Right atrium auricular region (tissue), 2 donors: Measurements from ENCODE around the gene CD55. TPM values are rescaled to one million over a fixed set of nuclear protein-coding genes. Genes with fewer than 3 reads are reported as not detected.

Experiments used
- DNase-seq: peaks from one replicate; pipeline ENCODE4 v3.0.0-alpha.2; 2019; ENCODE audit warnings: low spot score
- H3K27ac ChIP-seq, 2 donors: fragments of 200-600 bp; sonication (generic); 1 replicate in 1 of 2; 2 replicates in 1 of 2; pipeline ENCODE4 v1.5.1; 2016 to 2019
- H3K27me3 ChIP-seq, 2 donors: fragments of 200-600 bp; sonication (generic); one replicate each; pipeline versions ENCODE4 v1.5.1 to v1.6.0; 2017 to 2019
- H3K36me3 ChIP-seq: fragments of 200-600 bp; sonication (generic); one replicate; pipeline ENCODE4 v1.5.1; 2016
- H3K4me1 ChIP-seq, 2 donors: fragments of 200-600 bp; sonication (generic); one replicate each; pipeline versions ENCODE4 v1.5.1 to v1.6.0; 2017 to 2019
- H3K4me3 ChIP-seq, 2 donors: fragments of 200-600 bp; sonication (generic); 1 replicate in 1 of 2; 2 replicates in 1 of 2; pipeline ENCODE4 v1.5.1; 2017 to 2019; ENCODE audit warnings: mild to moderate bottlenecking in 1 of 2, moderate library complexity in 1 of 2
- H3K9me3 ChIP-seq, 2 donors: fragments of 200-600 bp; sonication (generic); one replicate each; pipeline ENCODE4 v1.5.1; 2019
- total RNA-seq, 2 donors: library from RNA; depleted of rRNA; stranded (reverse); fragments of >200 nt; gene quantifications; one replicate each; pipeline ENCODE4 v1.1.0, GENCODE V29; 2016
- TF ChIP-seq, protein P1 (sequence below), 2 donors: fragments of 200-600 bp; sonication (generic); IDR thresholded peaks; one replicate each; pipeline ENCODE4 v1.5.1; 2019; ENCODE audit warnings: antibody characterized with exemption in 2 of 2

The CD55 gene
- total RNA-seq, 2 donors from 2014 or later: 109 to 117 TPM

DNA sequence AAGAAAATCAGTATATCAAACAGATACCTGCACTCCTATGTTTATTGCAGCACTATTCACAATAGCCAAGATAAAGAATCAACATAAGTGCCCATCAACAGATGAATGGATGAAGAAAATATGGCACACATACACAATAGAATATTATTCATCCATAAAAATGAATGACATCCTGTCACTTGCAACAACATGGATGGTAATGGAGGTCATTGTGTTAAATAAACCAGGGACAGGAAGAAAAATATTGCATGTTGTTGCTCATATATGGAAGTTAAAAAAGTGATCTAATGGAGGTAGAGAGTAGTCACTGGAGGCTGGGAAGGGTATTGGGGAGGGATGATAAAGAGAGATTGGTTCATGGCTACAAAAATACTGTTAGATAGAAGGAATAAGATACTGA lies 67.2 kb downstream of the CD55 start:
- TF ChIP-seq, protein P1, sequence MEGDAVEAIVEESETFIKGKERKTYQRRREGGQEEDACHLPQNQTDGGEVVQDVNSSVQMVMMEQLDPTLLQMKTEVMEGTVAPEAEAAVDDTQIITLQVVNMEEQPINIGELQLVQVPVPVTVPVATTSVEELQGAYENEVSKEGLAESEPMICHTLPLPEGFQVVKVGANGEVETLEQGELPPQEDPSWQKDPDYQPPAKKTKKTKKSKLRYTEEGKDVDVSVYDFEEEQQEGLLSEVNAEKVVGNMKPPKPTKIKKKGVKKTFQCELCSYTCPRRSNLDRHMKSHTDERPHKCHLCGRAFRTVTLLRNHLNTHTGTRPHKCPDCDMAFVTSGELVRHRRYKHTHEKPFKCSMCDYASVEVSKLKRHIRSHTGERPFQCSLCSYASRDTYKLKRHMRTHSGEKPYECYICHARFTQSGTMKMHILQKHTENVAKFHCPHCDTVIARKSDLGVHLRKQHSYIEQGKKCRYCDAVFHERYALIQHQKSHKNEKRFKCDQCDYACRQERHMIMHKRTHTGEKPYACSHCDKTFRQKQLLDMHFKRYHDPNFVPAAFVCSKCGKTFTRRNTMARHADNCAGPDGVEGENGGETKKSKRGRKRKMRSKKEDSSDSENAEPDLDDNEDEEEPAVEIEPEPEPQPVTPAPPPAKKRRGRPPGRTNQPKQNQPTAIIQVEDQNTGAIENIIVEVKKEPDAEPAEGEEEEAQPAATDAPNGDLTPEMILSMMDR (IDR thresholded peaks at IDR 0.05): no peak
- H3K36me3 ChIP-seq: no peaks in the 10 kb centered on the region

DNA sequence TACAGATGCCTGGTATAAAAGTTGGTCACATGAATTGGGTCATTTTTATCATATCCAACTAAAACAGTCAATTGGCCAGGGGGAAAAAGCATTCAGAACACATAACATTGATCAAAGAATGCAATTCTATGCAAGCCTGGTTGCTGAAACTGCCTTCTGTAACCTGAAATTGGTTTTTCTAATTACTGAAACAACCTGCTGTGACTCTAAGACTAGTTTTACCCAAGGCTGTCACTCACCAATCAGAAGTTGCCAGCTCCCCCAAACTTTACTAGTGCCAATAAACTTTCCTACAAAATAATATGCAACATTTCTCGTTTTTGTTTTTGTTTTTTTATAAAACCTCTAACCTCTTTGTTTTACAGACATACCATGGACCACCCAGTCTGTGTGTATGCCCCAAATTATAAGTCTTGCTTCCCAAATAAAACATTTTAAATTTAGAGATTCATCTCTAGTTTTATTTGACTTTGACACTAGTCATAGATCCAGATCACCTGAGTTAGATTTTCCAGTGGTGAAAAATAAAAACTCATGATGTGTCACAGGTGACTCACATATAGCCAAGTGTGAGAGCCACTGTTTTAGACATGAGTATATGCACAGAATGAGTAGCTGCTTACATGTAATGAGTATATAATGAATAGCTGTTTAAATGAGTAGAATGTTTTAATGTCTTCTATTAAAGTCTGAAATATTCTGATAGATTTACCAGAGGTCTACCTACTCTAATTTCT lies 68.4 kb downstream of the CD55 start:
- peaks cover 0 to 8% of the 10 kb centered on the region in 2 donors for H3K9me3 ChIP-seq
- H3K4me3 ChIP-seq: no peak overlapping the region
- H3K4me1 ChIP-seq: no peaks in the 10 kb centered on the region
- DNase-seq: no peak
- H3K36me3 ChIP-seq: no peaks in the 10 kb centered on the region
- TF ChIP-seq, protein P1 (IDR thresholded peaks at IDR 0.05): no peak
- no peaks in the 10 kb centered on the region for H3K27me3 ChIP-seq
- no peak overlapping the region for H3K27ac ChIP-seq

More for the DNA sequence above, 67.2 kb downstream of the CD55 start:
- Histone ChIP-seq H3K4me1 (no peaks in the 10 kb centered on the region), H3K27me3 (no peaks in the 10 kb centered on the region), H3K4me3 (no peak overlapping the region), H3K27ac (no peak overlapping the region), H3K9me3 (peaks cover 0 to 8% of the 10 kb centered on the region in 2 donors)
- no peak for DNase-seq

DNA sequence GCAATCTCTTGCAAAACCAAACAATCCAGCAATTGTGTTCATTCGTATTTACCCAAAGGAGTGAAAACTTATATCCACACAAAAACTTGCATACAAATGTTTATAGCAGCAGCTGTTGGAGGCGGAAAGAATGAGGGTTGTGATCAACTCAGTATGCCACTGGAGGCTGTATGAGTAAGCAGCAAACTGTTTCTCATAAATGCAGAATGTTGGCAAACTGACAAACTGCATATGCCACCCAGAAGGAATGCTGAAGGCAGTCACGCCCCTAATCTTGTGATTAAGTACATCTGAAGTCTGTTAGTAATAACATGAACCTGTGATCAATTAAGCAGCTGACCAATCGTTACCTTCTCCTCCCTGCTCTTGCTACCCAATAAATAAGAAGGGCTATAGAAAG lies 72.1 kb downstream of the CD55 start:
- Histone ChIP-seq H3K4me1 (no peaks in the 10 kb centered on the region), H3K9me3 (no peaks in the 10 kb centered on the region), H3K27me3 (no peaks in the 10 kb centered on the region), H3K36me3 (no peaks in the 10 kb centered on the region), H3K4me3 (no peak overlapping the region), H3K27ac (no peak overlapping the region)
- TF ChIP-seq, protein P1 (IDR thresholded peaks at IDR 0.05): no peak
- DNase-seq: no peak

DNA sequence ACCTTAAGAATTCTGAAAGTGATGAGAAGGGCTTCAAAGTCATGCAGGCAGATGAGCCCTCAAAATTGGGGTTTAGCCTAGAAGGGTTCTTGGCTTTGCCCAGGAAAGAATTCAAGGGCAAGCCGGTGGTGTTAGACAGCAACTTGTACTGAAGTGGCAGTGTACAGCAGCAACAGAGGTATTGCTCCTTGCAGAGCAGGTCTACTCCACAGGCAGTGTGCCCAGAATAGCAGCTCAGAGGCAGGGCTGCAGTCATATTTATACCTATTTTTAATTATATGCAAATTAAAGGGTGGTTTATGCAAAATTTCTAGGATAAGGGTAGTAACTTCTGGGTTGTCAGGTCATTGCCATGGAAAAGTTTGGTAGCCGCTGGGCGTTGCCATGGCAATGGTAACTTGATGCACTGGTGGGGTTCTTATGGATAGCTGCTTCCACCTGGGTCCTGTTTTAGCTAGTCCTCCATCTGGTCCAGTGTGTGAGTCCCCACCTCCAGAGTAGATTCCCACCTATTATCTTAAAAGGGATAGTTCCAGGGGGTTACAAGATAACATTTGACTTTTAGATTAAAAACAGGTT lies 74.8 kb downstream of the CD55 start:
- Histone ChIP-seq H3K4me1 (no peaks in the 10 kb centered on the region), H3K27me3 (no peaks in the 10 kb centered on the region), H3K4me3 (no peak overlapping the region), H3K27ac (no peak overlapping the region), H3K36me3 (no peaks in the 10 kb centered on the region), H3K9me3 (no peaks in the 10 kb centered on the region)
- DNase-seq: no peak
- TF ChIP-seq, protein P1 (IDR thresholded peaks at IDR 0.05): no peak

DNA sequence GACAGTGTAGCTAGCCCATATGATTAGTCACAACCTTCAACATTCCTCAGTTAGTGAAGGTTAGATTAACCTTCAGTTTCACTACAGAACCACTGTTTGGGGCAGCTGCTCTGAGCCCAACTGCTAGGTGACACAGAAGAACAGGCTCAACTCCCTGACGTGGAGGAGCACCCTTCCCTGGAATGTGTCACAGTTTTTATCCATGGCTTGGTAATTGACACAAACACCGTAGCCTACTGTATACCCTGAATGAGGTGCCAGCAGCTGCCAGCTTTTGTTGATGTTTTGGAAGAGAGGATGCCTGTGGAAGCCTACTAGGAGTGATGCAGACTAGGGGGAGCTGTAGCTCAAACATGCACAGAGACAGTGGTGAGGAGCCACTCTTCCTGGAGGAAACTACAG lies 76.0 kb downstream of the CD55 start:
- TF ChIP-seq, protein P1 (IDR thresholded peaks at IDR 0.05): no peak
- H3K9me3 ChIP-seq: no peaks in the 10 kb centered on the region
- H3K4me1 ChIP-seq: no peaks in the 10 kb centered on the region
- DNase-seq: no peak
- H3K27me3 ChIP-seq: no peaks in the 10 kb centered on the region
- no peaks in the 10 kb centered on the region for H3K36me3 ChIP-seq
- no peak overlapping the region for H3K27ac ChIP-seq
- no peak overlapping the region for H3K4me3 ChIP-seq
